H1 (cell line): ENCODE measurements around the gene TPP1.
A peak's percentile ranks its signal among the peaks of the same experiment; 100 is the strongest.

Experiments used
- BACH1 ChIP-seq: IDR thresholded peaks from 2 replicates; pipeline ENCODE4 v1.6.1; 2012; ENCODE audit warnings: low read length, improper control_type of control experiment
- CBX5 ChIP-seq: fragments of 300-800, 300-1000 bp; sonication (generic); IDR thresholded peaks from 2 replicates; pipeline ENCODE4 v1.7.1; 2016; ENCODE audit warnings: antibody characterized with exemption, low read length, low read depth
- CTCF ChIP-seq, 3 experiments: IDR thresholded peaks; 1 replicate in 2 of 3; 2 replicates in 1 of 3; pipeline versions ENCODE4 v1.5.1 to v1.6.1; 2011; ENCODE audit warnings: low read length in 3 of 3, mild to moderate bottlenecking in 3 of 3, inconsistent platforms in 2 of 3, low read depth in 1 of 3, moderate library complexity in 1 of 3; ENCODE audit not compliant: insufficient read depth in 1 of 3; ENCODE audit errors: control extremely low read depth in 1 of 3
- EP300 ChIP-seq, 2 experiments: IDR thresholded peaks; 1 replicate in 1 of 2; 2 replicates in 1 of 2; pipeline ENCODE4 v1.6.1; 2011 to 2012; ENCODE audit warnings: low read depth in 2 of 2, low read length in 2 of 2, mild to moderate bottlenecking in 2 of 2, borderline replicate concordance in 1 of 2, inconsistent platforms in 1 of 2, moderate library complexity in 1 of 2
- EZH2 ChIP-seq: fragments of 200-600 bp; sonication (generic); IDR thresholded peaks from 2 replicates; pipeline ENCODE4 v1.7.1; 2012; ENCODE audit warnings: low read depth, mild to moderate bottlenecking, moderate library complexity, low read length, inconsistent platforms; ENCODE audit not compliant: severe bottlenecking
- GABPA ChIP-seq: IDR thresholded peaks from 2 replicates; pipeline ENCODE4 v1.6.1; 2011; ENCODE audit warnings: mild to moderate bottlenecking, low read length, moderate library complexity, borderline replicate concordance; ENCODE audit not compliant: insufficient read depth
- HDAC2 ChIP-seq, 2 experiments: fragments of 300-600 bp in 1 of 2; sonication (generic) in 1 of 2; IDR thresholded peaks; 2 replicates each; pipeline ENCODE4 v1.6.1; 2011 to 2012; ENCODE audit warnings: low read depth in 2 of 2, low read length in 2 of 2, mild to moderate bottlenecking in 2 of 2, moderate library complexity in 2 of 2, borderline replicate concordance in 1 of 2, inconsistent platforms in 1 of 2
- JUND ChIP-seq: IDR thresholded peaks from 2 replicates; pipeline ENCODE4 v1.6.1; 2011; ENCODE audit warnings: mild to moderate bottlenecking, improper control_type of control experiment, low read length
- KDM1A ChIP-seq: fragments of 200-600, 300-600 bp; sonication (generic); IDR thresholded peaks from 2 replicates; pipeline ENCODE4 v1.7.1; 2016; ENCODE audit warnings: mild to moderate bottlenecking, low read length, borderline replicate concordance
- NRF1 ChIP-seq: IDR thresholded peaks from 2 replicates; pipeline ENCODE4 v1.6.1; 2011; ENCODE audit warnings: mild to moderate bottlenecking, low read depth, low read length, improper control_type of control experiment
- POLR2AphosphoS5 ChIP-seq: IDR thresholded peaks from 2 replicates; pipeline ENCODE4 v1.6.1; 2011; ENCODE audit warnings: low read depth, low read length
- RFX5 ChIP-seq: IDR thresholded peaks from 2 replicates; pipeline ENCODE4 v1.6.1; 2011; ENCODE audit warnings: low read depth, low read length, improper control_type of control experiment, borderline replicate concordance
- ZNF274 ChIP-seq: IDR thresholded peaks from 2 replicates; pipeline ENCODE4 v1.7.0; 2012; ENCODE audit warnings: low read length, borderline replicate concordance; ENCODE audit errors: extremely low read depth

- TF ChIP-seq NRF1 (no peak), GABPA (no peak), EP300 (IDR thresholded peaks at IDR 0.05; ENCODE audit: borderline replicate concordance in 1 of 2, low read depth in 2 of 2, low read length in 2 of 2) (0 out of 3 replicates have a peak, but pooled peaks of 1 of the 2 experiments have one; percentile 56), HDAC2 (IDR thresholded peaks at IDR 0.05; ENCODE audit: borderline replicate concordance in 1 of 2, low read depth in 2 of 2, low read length in 2 of 2) (0 out of 4 replicates have a peak, but pooled peaks of 1 of the 2 experiments have one; percentile 48), CTCF (IDR thresholded peaks at IDR 0.05; ENCODE audit: control extremely low read depth in 1 of 3, insufficient read depth in 1 of 3, low read depth in 1 of 3, low read length in 3 of 3) (no peak), POLR2AphosphoS5 (peak; percentile 86), RFX5 (peak; percentile 100), EZH2 (no peak), BACH1 (no peak), CBX5 (no peak), ZNF274 (no peak), JUND (no peak), KDM1A (no peak)
These were observed at the start of gene TPP1 for GRCh38 chr11:6619004-6619745.
